Brain microvascular endothelial cell (primary cell): ENCODE results near the gene PVALEF.

Source experiments
- DNase-seq: peaks from one replicate; pipeline ENCODE4 v3.0.0-alpha.2; 2020
- H3K27ac ChIP-seq: fragments of 250-450 bp; sonication (Bioruptor Pico); 2 replicates; pipeline ENCODE4 v1.5.1; 2020; ENCODE audit warnings: mild to moderate bottlenecking, moderate library complexity
- H3K27me3 ChIP-seq: fragments of 250-450 bp; sonication (Bioruptor Pico); replicated peaks from 2 replicates; pipeline ENCODE4 v1.5.1; 2020; ENCODE audit warnings: mild to moderate bottlenecking
- H3K36me3 ChIP-seq: fragments of 250-450 bp; sonication (Bioruptor Pico); replicated peaks from 2 replicates; pipeline ENCODE4 v1.5.1; 2020; ENCODE audit warnings: mild to moderate bottlenecking
- H3K4me3 ChIP-seq: 2 replicates; pipeline ENCODE4 v1.5.1; 2011; ENCODE audit warnings: low read depth, mild to moderate bottlenecking, control low read depth, low read length, moderate library complexity
- in situ Hi-C: cut with HindIII; loops from 2 replicates; pipeline ENCODE4 v1.10.0; 2017; ENCODE audit warnings: low sequenced_read_pairs, low pct_ligation_motif_present
- TF ChIP-seq, protein P1 (sequence below): IDR thresholded peaks from 2 replicates; pipeline ENCODE4 v1.5.1; 2011; ENCODE audit warnings: low read depth, mild to moderate bottlenecking, moderate library complexity, low read length, control low read depth, inconsistent platforms; ENCODE audit errors: missing control alignments

Gene PVALEF

DNA sequence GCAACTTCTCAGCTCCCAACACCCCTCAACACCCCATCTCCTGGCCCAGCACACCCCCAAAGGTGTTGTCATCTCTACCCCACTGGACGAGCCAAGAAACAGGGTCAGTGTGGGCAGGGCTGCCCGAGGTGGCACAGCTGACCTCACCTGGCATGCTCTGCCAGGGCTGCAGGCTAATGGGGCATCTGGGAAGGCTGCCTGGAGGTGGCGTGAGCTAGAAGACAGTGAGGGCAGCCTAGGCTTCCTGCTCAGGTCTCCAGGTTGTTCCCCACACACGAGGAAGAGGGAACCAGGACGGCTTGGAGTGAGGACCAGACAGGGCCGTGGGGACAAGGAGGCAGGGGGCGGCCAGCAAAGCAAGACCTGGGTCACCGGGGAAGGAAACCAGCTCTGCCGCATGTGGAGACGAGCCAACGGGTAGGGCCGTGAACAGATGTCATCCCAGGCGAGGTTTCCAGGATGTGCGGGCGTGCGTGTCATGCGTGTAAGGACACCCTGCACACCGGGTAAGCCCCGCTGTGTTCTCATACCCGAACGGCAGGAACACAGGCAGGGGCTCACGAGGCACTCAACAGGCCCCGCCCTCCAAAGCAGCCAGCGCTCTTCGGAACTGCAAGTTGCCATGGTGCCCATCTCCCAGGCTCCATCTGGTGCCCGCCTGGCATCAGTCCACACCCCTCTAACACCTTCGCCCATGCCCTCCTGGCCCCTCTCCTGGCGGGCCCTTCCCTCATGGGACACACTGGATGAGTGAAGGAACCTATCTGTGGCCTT is 29.6 kb upstream of the PVALEF start:
- no peak for DNase-seq
- in situ Hi-C loops, result no loop called here
- Histone ChIP-seq H3K27ac (no peak overlapping the region), H3K27me3 (no peaks in the 10 kb centered on the region), H3K36me3 (no peaks in the 10 kb centered on the region), H3K4me3 (no peak overlapping the region)
- TF ChIP-seq, protein P1, sequence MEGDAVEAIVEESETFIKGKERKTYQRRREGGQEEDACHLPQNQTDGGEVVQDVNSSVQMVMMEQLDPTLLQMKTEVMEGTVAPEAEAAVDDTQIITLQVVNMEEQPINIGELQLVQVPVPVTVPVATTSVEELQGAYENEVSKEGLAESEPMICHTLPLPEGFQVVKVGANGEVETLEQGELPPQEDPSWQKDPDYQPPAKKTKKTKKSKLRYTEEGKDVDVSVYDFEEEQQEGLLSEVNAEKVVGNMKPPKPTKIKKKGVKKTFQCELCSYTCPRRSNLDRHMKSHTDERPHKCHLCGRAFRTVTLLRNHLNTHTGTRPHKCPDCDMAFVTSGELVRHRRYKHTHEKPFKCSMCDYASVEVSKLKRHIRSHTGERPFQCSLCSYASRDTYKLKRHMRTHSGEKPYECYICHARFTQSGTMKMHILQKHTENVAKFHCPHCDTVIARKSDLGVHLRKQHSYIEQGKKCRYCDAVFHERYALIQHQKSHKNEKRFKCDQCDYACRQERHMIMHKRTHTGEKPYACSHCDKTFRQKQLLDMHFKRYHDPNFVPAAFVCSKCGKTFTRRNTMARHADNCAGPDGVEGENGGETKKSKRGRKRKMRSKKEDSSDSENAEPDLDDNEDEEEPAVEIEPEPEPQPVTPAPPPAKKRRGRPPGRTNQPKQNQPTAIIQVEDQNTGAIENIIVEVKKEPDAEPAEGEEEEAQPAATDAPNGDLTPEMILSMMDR, result no peak

DNA sequence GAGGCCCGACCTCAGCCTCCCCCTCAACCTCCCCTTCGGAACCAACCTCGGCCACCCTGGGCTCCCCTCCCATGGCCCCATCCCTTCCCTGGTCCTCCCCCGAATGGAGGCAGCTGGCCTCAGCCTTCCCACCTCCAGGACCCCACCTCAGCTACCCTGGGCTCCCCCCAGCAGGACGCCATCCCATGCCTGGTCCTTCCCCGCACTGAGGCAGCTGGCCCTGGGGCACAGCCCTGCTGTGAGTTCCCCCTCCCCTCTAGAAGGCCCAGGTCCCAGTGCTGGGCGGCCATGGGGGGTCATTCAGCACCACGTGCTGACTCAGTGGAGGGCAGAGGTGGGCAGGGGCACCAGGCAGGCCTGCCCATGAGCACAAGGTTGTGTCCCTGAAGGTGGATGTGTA is 28.9 kb upstream of the PVALEF start:
- in situ Hi-C loops, result no loop called here
- no peak overlapping the region for H3K4me3 ChIP-seq
- H3K27ac ChIP-seq, result no peak overlapping the region
- DNase-seq, result no peak
- TF ChIP-seq, protein P1, result no peak
- H3K27me3 ChIP-seq, result no peaks in the 10 kb centered on the region
- H3K36me3 ChIP-seq, result no peaks in the 10 kb centered on the region

DNA sequence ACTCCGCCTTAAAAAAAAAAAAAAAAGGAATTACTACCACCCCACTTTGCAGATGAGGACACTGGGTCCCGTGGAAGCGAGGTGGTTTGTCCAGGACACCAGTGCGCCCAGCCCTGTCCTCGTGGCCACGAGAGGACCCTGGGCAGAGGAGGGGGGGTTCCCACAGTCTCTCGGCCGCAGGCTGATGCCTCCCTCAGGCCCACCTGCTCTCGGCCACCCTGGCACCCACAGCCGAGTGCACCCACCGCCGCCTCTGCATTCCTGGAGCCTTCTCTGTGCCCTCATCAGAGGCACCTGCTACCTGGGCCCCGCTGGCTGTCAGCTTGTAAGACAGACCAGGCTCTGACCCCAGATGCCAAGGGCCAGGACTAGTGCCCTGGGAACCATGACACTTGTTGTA is 28.1 kb upstream of the PVALEF start:
- Histone ChIP-seq H3K4me3 (no peak overlapping the region), H3K27ac (no peak overlapping the region), H3K36me3 (no peaks in the 10 kb centered on the region), H3K27me3 (no peaks in the 10 kb centered on the region)
- in situ Hi-C loops, result no loop called here
- TF ChIP-seq, protein P1, result no peak
- no peak for DNase-seq

DNA sequence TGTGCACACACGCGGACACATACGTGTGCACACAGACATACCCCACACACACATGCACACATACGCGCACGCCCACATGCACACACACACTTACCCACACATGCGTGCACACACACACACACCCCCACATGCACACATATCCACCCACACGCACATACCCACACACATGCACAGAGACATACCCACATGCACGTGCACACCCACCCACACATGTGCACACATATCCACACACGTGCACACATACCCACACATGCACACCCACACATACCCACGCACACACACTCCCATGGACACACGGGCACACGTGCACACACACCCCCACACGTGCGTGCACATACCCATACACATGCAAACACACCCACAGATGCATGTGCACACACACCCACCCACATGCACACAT is 27.2 kb upstream of the PVALEF start:
- DNase-seq, result no peak
- in situ Hi-C loops, result no loop called here
- TF ChIP-seq, protein P1, result no peak
- no peak overlapping the region for H3K4me3 ChIP-seq
- no peaks in the 10 kb centered on the region for H3K27me3 ChIP-seq
- no peak overlapping the region for H3K27ac ChIP-seq
- H3K36me3 ChIP-seq, result no peaks in the 10 kb centered on the region

DNA sequence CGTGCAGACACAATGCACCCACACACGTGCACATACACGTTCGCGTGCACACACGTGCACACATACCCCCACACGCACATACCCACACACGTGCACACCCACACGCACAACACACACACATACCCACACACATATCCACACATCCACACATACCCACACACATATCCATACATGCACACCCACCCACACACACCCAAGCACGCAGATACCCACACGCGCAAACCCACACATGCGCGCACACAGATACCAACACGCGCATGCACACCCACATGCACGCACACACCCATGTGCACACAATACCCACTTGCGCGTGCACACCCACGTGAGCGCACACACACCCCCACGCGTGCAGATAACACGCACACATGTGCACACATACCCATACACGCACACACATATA is 26.8 kb upstream of the PVALEF start:
- H3K27me3 ChIP-seq, result no peaks in the 10 kb centered on the region
- no peak overlapping the region for H3K4me3 ChIP-seq
- H3K36me3 ChIP-seq, result no peaks in the 10 kb centered on the region
- no peak for DNase-seq
- TF ChIP-seq, protein P1, result no peak
- no peak overlapping the region for H3K27ac ChIP-seq
- in situ Hi-C loops, result no loop called here

DNA sequence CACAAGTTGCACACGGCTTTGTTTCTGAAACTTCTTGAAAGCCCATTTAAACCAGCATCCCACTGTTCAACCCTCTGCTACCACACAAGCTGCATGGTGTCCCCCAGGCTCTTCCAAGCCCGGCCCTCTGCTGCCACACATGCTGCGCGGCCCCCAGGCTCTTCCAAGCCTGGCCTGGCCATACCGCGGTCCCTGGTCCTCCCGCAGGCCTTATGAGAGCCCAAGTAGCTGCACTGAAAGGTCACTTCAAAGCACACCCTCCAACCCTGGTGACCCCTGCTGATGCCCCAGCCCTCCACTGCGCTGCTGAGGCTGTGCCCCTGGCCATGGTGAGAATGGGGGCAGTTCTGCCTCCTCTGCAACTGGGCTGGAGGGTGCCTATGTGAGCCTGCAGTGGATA is 25.9 kb upstream of the PVALEF start:
- no peak for DNase-seq
- Histone ChIP-seq H3K36me3 (no peaks in the 10 kb centered on the region), H3K27me3 (no peaks in the 10 kb centered on the region), H3K4me3 (no peak overlapping the region), H3K27ac (no peak overlapping the region)
- TF ChIP-seq, protein P1, result no peak
- in situ Hi-C loops, result no loop called here
